K562 (cell line): ENCODE data around the gene DNAAF3. TPM values are rescaled to one million over a fixed set of nuclear protein-coding genes. Genes with fewer than 3 reads are reported as not detected.

ENCODE experiments used
- ARID1B ChIP-seq: fragments of 450-650 bp; IDR thresholded peaks from 2 replicates; pipeline ENCODE4 v1.6.1; 2016; ENCODE audit warnings: antibody characterized with exemption, mild to moderate bottlenecking, inconsistent platforms
- CAMTA2 ChIP-seq: fragments of 250-450 bp; sonication (Bioruptor Pico); conservative IDR thresholded peaks from 2 replicates; pipeline ENCODE4 v1.5.1; 2022
- EZH2 ChIP-seq: IDR thresholded peaks from 2 replicates; pipeline ENCODE4 v1.6.1; 2012; ENCODE audit warnings: low read depth, mild to moderate bottlenecking, inconsistent platforms, low read length, borderline replicate concordance
- FIP1L1 ChIP-seq: fragments of 200-400 bp; formaldehyde crosslinking; IDR thresholded peaks from 2 replicates; pipeline ENCODE4 v1.6.1; 2018; ENCODE audit warnings: mild to moderate bottlenecking, low read depth, low read length; ENCODE audit not compliant: poor library complexity, severe bottlenecking
- FOS ChIP-seq: IDR thresholded peaks from 3 replicates; pipeline ENCODE4 v1.6.1; 2011; ENCODE audit not compliant: insufficient read length; ENCODE audit errors: extremely low read depth
- FOSL1 ChIP-seq: fragments of 200-800 bp; sonication (Bioruptor generic); conservative IDR thresholded peaks from 2 replicates; pipeline ENCODE4 v1.6.1; 2016; ENCODE audit warnings: missing genetic modification characterization, missing compliant biosample characterization
- KDM1A ChIP-seq, 2 experiments: fragments of 450-650 bp; IDR thresholded peaks; 2 replicates each; pipeline ENCODE4 v1.6.1; 2016; ENCODE audit warnings: mild to moderate bottlenecking in 2 of 2
- MAFF ChIP-seq: IDR thresholded peaks from 2 replicates; pipeline ENCODE4 v1.6.1; 2012; ENCODE audit warnings: low read length, improper control_type of control experiment
- MXI1 ChIP-seq: IDR thresholded peaks from 2 replicates; pipeline ENCODE4 v1.6.1; 2011; ENCODE audit warnings: low read depth, mild to moderate bottlenecking, improper control_type of control experiment, low read length
- MYNN ChIP-seq, 2 experiments: sonication (generic); formaldehyde crosslinking in 1 of 2; IDR thresholded peaks; 2 replicates each; pipeline versions ENCODE4 v1.5.0 to v1.6.1; 2016 to 2020; ENCODE audit warnings: antibody characterized with exemption in 1 of 2, missing genetic modification reagents in 1 of 2
- NFATC3 ChIP-seq: fragments of 450-650 bp; IDR thresholded peaks from 2 replicates; pipeline ENCODE4 v1.6.1; 2017; ENCODE audit warnings: mild to moderate bottlenecking
- NFE2 ChIP-seq: IDR thresholded peaks from 2 replicates; pipeline ENCODE4 v1.6.1; 2014; ENCODE audit warnings: antibody characterized with exemption, low read depth
- RBM17 ChIP-seq: fragments of 200-400 bp; formaldehyde crosslinking; IDR thresholded peaks from 2 replicates; pipeline ENCODE4 v1.6.1; 2017; ENCODE audit warnings: low read depth, mild to moderate bottlenecking, low read length, borderline replicate concordance
- polyA plus RNA-seq, 8 experiments: library from polyadenylated mRNA; depleted of rRNA in 4 of 8; stranded (reverse) in 5 of 8; unstranded in 3 of 8; fragments of >200 nt; fragmentation: Nextera tagmentation in 2 of 8; fragmentation: Illumina TruSeq in 1 of 8; extraction: Ambion mirVana in 2 of 8; extraction: Trizol in 1 of 8; gene quantifications; 2 replicates each; pipeline versions ENCODE4 v1.2.1 to v1.2.3, GENCODE V29; 2011 to 2014; ENCODE audit warnings: inconsistent platforms in 1 of 8, missing spikeins in 1 of 8
- total RNA-seq, 7 experiments: library from RNA; depleted of rRNA in 6 of 7; stranded (reverse); fragments of >200 nt in 6 of 7; fragmentation: Illumina TruSeq in 2 of 7; extraction: Trizol in 2 of 7; gene quantifications; 2 replicates each; pipeline versions ENCODE4 v1.2.1 to v1.2.3, GENCODE V29; 2011 to 2021; ENCODE audit warnings: low replicate concordance in 1 of 7
- TF ChIP-seq, protein P1 (sequence below): fragments of 450-650 bp; IDR thresholded peaks from 2 replicates; pipeline ENCODE4 v1.6.1; 2018; ENCODE audit warnings: mild to moderate bottlenecking, low read depth; ENCODE audit not compliant: partially characterized antibody
- TF ChIP-seq, protein P2 (sequence below): fragments of 150-350 bp; conservative IDR thresholded peaks from 2 replicates; pipeline ENCODE4 v1.6.1; 2014; ENCODE audit warnings: low read length
- TF ChIP-seq, protein P3 (sequence below): sonication (generic); formaldehyde crosslinking; IDR thresholded peaks from 2 replicates; pipeline ENCODE4 v1.8.0; 2022; ENCODE audit warnings: mild to moderate bottlenecking, missing genetic modification reagents
- TF ChIP-seq, protein P4 (sequence below): fragments of 250-450 bp; sonication (Bioruptor Pico); IDR thresholded peaks from 2 replicates; pipeline ENCODE4 v1.4.0; 2020; ENCODE audit warnings: mild to moderate bottlenecking

Gene DNAAF3
- total and polyA plus RNA-seq, 9 of the 15 experiments (the other 6 are each of a cell fraction or from before 2014, with no cell fraction given): 21.6 to 61.5 (median 43.0) TPM

DNA sequence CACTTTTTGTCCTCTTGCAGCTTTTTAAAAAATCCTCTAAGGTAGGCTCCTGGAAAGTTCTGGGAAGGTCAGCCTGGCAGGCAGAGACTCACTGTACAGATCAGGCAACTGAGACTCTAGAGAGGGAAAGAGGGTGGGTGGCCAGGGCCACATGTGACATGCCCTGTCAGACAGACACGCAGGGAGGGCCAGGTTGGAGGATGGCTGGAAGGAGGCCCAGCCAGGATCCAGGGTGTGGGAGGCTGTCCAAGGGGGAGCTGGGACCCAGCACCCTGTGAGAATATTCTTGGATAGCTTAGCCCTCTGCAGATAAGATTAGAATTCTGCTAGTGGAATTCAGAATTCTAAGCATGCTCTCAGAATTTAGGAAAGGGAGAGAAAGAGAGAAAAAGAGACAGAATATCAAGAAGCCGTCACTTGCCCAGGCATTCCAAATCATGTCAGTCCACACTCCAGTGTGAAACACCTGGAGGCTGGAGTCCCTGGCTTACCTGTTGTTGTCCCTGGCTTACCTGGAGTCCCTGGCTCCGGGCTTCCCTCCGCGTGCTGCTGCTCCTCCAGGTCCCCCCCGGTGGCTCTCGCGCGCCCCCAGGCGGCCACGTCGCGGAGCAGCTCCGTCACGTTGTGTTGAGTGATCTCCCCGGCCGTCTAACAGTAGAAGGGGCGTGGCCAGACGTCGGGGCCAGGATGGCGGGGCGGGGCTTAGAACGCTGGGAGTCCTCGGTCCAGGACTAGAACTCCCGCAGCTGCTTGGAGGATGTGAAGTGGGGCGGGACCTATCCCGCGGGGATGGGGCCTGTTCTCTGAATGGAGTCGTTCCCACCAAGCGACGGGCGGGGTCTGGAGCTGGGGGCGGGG is 6.1 kb downstream of the DNAAF3 start (continued):
- TF ChIP-seq EZH2 (no peak), CAMTA2 (CRISPR knock-in tag) (no peak), RBM17 (no peak), FOS (no peak), FIP1L1 (peak; percentile 53), KDM1A (IDR thresholded peaks at IDR 0.05) (0 out of 4 replicates have a peak, but pooled peaks of 1 of the 2 experiments have one; percentile 20), MYNN (IDR thresholded peaks at IDR 0.05) (0 out of 2 replicates have a peak, but pooled peaks have one; percentile 56), MYNN (CRISPR knock-in tag; IDR thresholded peaks at IDR 0.05) (no peak), NFATC3 (no peak), MXI1 (0 out of 2 replicates have a peak, but pooled peaks have one; percentile 43), ARID1B (peak; percentile 44; the same call in 1 of the 2 replicates), NFE2 (no peak), FOSL1 (tag) (no peak), MAFF (no peak)
- TF ChIP-seq, protein P1, sequence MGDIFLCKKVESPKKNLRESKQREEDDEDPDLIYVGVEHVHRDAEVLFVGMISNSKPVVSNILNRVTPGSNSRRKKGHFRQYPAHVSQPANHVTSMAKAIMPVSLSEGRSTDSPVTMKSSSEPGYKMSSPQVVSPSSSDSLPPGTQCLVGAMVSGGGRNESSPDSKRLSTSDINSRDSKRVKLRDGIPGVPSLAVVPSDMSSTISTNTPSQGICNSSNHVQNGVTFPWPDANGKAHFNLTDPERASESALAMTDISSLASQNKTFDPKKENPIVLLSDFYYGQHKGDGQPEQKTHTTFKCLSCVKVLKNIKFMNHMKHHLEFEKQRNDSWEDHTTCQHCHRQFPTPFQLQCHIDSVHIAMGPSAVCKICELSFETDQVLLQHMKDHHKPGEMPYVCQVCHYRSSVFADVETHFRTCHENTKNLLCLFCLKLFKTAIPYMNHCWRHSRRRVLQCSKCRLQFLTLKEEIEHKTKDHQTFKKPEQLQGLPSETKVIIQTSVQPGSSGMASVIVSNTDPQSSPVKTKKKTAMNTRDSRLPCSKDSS: no peak
- TF ChIP-seq, protein P2, sequence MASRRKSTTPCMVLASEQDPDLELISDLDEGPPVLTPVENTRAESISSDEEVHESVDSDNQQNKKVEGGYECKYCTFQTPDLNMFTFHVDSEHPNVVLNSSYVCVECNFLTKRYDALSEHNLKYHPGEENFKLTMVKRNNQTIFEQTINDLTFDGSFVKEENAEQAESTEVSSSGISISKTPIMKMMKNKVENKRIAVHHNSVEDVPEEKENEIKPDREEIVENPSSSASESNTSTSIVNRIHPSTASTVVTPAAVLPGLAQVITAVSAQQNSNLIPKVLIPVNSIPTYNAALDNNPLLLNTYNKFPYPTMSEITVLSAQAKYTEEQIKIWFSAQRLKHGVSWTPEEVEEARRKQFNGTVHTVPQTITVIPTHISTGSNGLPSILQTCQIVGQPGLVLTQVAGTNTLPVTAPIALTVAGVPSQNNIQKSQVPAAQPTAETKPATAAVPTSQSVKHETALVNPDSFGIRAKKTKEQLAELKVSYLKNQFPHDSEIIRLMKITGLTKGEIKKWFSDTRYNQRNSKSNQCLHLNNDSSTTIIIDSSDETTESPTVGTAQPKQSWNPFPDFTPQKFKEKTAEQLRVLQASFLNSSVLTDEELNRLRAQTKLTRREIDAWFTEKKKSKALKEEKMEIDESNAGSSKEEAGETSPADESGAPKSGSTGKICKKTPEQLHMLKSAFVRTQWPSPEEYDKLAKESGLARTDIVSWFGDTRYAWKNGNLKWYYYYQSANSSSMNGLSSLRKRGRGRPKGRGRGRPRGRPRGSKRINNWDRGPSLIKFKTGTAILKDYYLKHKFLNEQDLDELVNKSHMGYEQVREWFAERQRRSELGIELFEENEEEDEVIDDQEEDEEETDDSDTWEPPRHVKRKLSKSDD: no peak
- TF ChIP-seq, protein P3, sequence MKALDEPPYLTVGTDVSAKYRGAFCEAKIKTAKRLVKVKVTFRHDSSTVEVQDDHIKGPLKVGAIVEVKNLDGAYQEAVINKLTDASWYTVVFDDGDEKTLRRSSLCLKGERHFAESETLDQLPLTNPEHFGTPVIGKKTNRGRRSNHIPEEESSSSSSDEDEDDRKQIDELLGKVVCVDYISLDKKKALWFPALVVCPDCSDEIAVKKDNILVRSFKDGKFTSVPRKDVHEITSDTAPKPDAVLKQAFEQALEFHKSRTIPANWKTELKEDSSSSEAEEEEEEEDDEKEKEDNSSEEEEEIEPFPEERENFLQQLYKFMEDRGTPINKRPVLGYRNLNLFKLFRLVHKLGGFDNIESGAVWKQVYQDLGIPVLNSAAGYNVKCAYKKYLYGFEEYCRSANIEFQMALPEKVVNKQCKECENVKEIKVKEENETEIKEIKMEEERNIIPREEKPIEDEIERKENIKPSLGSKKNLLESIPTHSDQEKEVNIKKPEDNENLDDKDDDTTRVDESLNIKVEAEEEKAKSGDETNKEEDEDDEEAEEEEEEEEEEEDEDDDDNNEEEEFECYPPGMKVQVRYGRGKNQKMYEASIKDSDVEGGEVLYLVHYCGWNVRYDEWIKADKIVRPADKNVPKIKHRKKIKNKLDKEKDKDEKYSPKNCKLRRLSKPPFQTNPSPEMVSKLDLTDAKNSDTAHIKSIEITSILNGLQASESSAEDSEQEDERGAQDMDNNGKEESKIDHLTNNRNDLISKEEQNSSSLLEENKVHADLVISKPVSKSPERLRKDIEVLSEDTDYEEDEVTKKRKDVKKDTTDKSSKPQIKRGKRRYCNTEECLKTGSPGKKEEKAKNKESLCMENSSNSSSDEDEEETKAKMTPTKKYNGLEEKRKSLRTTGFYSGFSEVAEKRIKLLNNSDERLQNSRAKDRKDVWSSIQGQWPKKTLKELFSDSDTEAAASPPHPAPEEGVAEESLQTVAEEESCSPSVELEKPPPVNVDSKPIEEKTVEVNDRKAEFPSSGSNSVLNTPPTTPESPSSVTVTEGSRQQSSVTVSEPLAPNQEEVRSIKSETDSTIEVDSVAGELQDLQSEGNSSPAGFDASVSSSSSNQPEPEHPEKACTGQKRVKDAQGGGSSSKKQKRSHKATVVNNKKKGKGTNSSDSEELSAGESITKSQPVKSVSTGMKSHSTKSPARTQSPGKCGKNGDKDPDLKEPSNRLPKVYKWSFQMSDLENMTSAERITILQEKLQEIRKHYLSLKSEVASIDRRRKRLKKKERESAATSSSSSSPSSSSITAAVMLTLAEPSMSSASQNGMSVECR (CRISPR knock-in tag): peak; percentile 74
- TF ChIP-seq, protein P4, sequence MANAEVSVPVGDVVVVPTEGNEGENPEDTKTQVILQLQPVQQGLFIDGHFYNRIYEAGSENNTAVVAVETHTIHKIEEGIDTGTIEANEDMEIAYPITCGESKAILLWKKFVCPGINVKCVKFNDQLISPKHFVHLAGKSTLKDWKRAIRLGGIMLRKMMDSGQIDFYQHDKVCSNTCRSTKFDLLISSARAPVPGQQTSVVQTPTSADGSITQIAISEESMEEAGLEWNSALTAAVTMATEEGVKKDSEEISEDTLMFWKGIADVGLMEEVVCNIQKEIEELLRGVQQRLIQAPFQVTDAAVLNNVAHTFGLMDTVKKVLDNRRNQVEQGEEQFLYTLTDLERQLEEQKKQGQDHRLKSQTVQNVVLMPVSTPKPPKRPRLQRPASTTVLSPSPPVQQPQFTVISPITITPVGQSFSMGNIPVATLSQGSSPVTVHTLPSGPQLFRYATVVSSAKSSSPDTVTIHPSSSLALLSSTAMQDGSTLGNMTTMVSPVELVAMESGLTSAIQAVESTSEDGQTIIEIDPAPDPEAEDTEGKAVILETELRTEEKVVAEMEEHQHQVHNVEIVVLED (CRISPR knock-in tag): 0 out of 2 replicates have a peak, but pooled peaks have one; percentile 22
